Measurements from ENCODE around the gene APLP2. TPM values are rescaled to one million over a fixed set of nuclear protein-coding genes. Genes with fewer than 3 reads are reported as not detected.

Gene APLP2
- total and polyA plus RNA-seq, 2 of the 4 experiments (the other 2 are of a cell fraction): 127 to 235 TPM

DNA sequence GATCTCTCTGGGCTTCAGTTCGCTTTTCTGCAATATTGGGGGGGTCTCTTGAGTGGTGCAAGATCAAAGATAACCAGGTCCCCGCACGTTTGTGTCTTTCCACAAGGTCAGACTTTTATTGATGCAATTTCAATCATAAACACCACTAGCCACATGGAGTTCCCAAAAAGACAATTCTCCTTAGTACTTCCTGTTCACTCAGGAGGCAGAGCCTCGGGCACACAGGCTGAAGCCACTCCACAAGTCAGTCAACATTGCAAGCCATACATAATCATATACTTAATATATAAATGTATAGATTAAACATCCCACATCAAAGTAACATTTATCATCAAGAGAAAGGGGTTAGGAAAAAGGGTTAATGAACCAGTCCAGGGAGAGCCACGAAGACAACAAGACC lies 101.8 kb downstream of the APLP2 start:
- no peak overlapping the region for H2AFZ ChIP-seq (replicated peaks; ENCODE audit: low read length, poor library complexity)
- no peak overlapping the region for H2AK5ac ChIP-seq (ENCODE audit: low read depth, low read length)
- in situ Hi-C loops (cut with MboI; ENCODE audit: low sequenced_read_pairs): no loop called here
- intact Hi-C loops (cut with micrococcal nuclease): no loop called here
- H2BK5ac ChIP-seq (ENCODE audit: low read depth, low read length, poor library complexity, severe bottlenecking): no peak overlapping the region
- H3K56ac ChIP-seq (ENCODE audit: extremely low read depth, insufficient read depth, low read length): no peak overlapping the region
- H3K14ac ChIP-seq (replicated peaks; ENCODE audit: low read depth, low read length): no peak overlapping the region
- H3K4ac ChIP-seq (ENCODE audit: low read depth, low read length): no peak overlapping the region
- ChIA-PET POLR2A (ENCODE audit: unreplicated experiment) (no interaction called here), CTCF (no interaction called here)
- H3K27me3 ChIP-seq (ENCODE audit: control insufficient read depth, insufficient read depth, low read length): peaks cover 6% of the 10 kb centered on the region
- ATAC-seq (ENCODE audit: low read depth) (no peak), DNase-seq (no peak)
- no peak overlapping the region for H3K27ac ChIP-seq (ENCODE audit: insufficient read depth, low read length)
- H4K8ac ChIP-seq (ENCODE audit: low read depth in 2 of 2, low read length in 2 of 2): no peak overlapping the region
- H2BK15ac ChIP-seq (ENCODE audit: low read depth, low read length): no peak overlapping the region
- no TSS peak for BruUV-seq (replicated peaks)
- H2BK120ac ChIP-seq (ENCODE audit: low read depth, low read length): no peak overlapping the region
- no peak overlapping the region for H4K91ac ChIP-seq (ENCODE audit: insufficient read depth, low read depth, low read length)
- WGBS, 2 experiments (ENCODE audit: extremely low coverage in 2 of 2, insufficient read length in 1 of 2): no CpG with 5 or more reads among the region's 5 CpGs
- no peak overlapping the region for H3K23ac ChIP-seq (ENCODE audit: low read depth, low read length)
- TF ChIP-seq CTCF (conservative IDR thresholded peaks at IDR 0.05; ENCODE audit: low read depth, low read length) (no peak), NFE2L2 (IDR thresholded peaks at IDR 0.05; ENCODE audit: low read depth, low read length) (no peak), SMC3 (IDR thresholded peaks at IDR 0.05; ENCODE audit: low read depth, low read length) (no peak), RAD21 (IDR thresholded peaks at IDR 0.05; ENCODE audit: low read length) (no peak), MXI1 (IDR thresholded peaks at IDR 0.05; ENCODE audit: borderline replicate concordance, low read depth, low read length) (no peak), RFX5 (IDR thresholded peaks at IDR 0.05; ENCODE audit: low read depth, low read length) (no peak), POLR2A (IDR thresholded peaks at IDR 0.05; ENCODE audit: low read depth, low read length) (no peak), MAZ (IDR thresholded peaks at IDR 0.05; ENCODE audit: borderline replicate concordance, low read depth, low read length) (no peak), RCOR1 (IDR thresholded peaks at IDR 0.05; ENCODE audit: insufficient replicate concordance, low read length) (no peak), MAFK (IDR thresholded peaks at IDR 0.05; ENCODE audit: low read depth, low read length) (no peak), FOS (IDR thresholded peaks at IDR 0.05; ENCODE audit: low read depth, low read length) (no peak), CHD1 (IDR thresholded peaks at IDR 0.05; ENCODE audit: low read depth, low read length) (no peak), BHLHE40 (IDR thresholded peaks at IDR 0.05; ENCODE audit: low read depth, low read length) (no peak), CEBPB (IDR thresholded peaks at IDR 0.05; ENCODE audit: low read depth, low read length) (no peak)
- TF ChIP-seq, protein P1, sequence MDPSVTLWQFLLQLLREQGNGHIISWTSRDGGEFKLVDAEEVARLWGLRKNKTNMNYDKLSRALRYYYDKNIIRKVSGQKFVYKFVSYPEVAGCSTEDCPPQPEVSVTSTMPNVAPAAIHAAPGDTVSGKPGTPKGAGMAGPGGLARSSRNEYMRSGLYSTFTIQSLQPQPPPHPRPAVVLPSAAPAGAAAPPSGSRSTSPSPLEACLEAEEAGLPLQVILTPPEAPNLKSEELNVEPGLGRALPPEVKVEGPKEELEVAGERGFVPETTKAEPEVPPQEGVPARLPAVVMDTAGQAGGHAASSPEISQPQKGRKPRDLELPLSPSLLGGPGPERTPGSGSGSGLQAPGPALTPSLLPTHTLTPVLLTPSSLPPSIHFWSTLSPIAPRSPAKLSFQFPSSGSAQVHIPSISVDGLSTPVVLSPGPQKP (IDR thresholded peaks at IDR 0.05; ENCODE audit: borderline replicate concordance, low read depth, low read length): no peak
- TF ChIP-seq, protein P2, sequence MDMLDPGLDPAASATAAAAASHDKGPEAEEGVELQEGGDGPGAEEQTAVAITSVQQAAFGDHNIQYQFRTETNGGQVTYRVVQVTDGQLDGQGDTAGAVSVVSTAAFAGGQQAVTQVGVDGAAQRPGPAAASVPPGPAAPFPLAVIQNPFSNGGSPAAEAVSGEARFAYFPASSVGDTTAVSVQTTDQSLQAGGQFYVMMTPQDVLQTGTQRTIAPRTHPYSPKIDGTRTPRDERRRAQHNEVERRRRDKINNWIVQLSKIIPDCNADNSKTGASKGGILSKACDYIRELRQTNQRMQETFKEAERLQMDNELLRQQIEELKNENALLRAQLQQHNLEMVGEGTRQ (IDR thresholded peaks at IDR 0.05; ENCODE audit: low read depth, low read length): no peak
- no peak overlapping the region for H3K9ac ChIP-seq (ENCODE audit: low read depth, low read length)
- no peak overlapping the region for H3K4me2 ChIP-seq (ENCODE audit: low read depth, low read length)
- no peak overlapping the region for H4K5ac ChIP-seq (ENCODE audit: low read depth, low read length)
- H3K4me1 ChIP-seq (ENCODE audit: control insufficient read depth, insufficient read depth, low read length): peaks cover 2% of the 10 kb centered on the region; the same call in 1 of the 2 replicates
- no peak overlapping the region for H3K4me3 ChIP-seq (ENCODE audit: insufficient read depth, low read depth, low read length)
- dilution Hi-C loops (cut with HindIII; ENCODE audit: low sequenced_read_pairs, unreplicated experiment): no loop called here
- H3K79me1 ChIP-seq (ENCODE audit: low read depth in 1 of 2, low read length in 2 of 2): no peaks in the 10 kb centered on the region
- 0 out of 2 replicates have a peak, but pooled peaks cover 2% of the 10 kb centered on the region for H3K9me1 ChIP-seq (ENCODE audit: insufficient read depth, low read length)
- peaks cover 6% of the 10 kb centered on the region for H3K9me3 ChIP-seq (ENCODE audit: control insufficient read depth, insufficient read depth, low read length)
- H2AK9ac ChIP-seq (replicated peaks; ENCODE audit: low read depth, low read length, poor library complexity): no peak overlapping the region
- no peaks in the 10 kb centered on the region for H4K20me1 ChIP-seq (ENCODE audit: insufficient read depth, low read length)
- no peak overlapping the region for H3K18ac ChIP-seq (ENCODE audit: low read depth, low read length)
- no peaks in the 10 kb centered on the region for H3K36me3 ChIP-seq (ENCODE audit: control insufficient read depth, insufficient read depth, low read length)
- no peak overlapping the region for H2BK20ac ChIP-seq (ENCODE audit: low read depth, low read length)
